COR-L47 (cell line): ENCODE results near the gene UTS2.

Source experiments
- DNase-seq: peaks from one replicate; lab custom pipeline; 2025; lab: John Stamatoyannopoulos, UW

The UTS2 gene

GRCh38 chr1:7811476-7811875 lies 41.4 kb downstream of the UTS2 start:
- DNase-seq, result no peak

- no peak for DNase-seq
Measured at GRCh38 chr1:7810395-7810794, 42.5 kb downstream of the UTS2 start.

- DNase-seq, result no peak
Measured at GRCh38 chr1:7809742-7810141, 43.1 kb downstream of the UTS2 start.

GRCh38 chr1:7808253-7808844 lies 44.5 kb downstream of the UTS2 start:
- peak; percentile 27 for DNase-seq

- no peak for DNase-seq
Measured at GRCh38 chr1:7805460-7805859, 47.4 kb downstream of the UTS2 start.
